GM19328 (cell line): ENCODE measurements around the gene OR2Y1.
"Not testable (repeated sequence)": the region's sequence is repeated elsewhere in the genome, so short reads cannot be mapped to it uniquely, and the experiment has no call there.

Source experiments
- ATAC-seq: cut with Tn5 transposase; IDR thresholded peaks from one replicate; pipeline ENCODE4 v1.9.1; 2021; ENCODE audit warnings: mild to moderate bottlenecking, moderate library complexity; ENCODE audit not compliant: unreplicated experiment

Gene OR2Y1

GRCh38 chr5:180740953-180741352 is 1.1 kb upstream of the OR2Y1 start:
- not testable (repeated sequence) for ATAC-seq

GRCh38 chr5:180739271-180739670 is 587 bp downstream of the OR2Y1 start:
- ATAC-seq = no peak

GRCh38 chr5:180736536-180736935 is 3.3 kb downstream of the OR2Y1 start:
- ATAC-seq = no peak

- ATAC-seq = no peak
These were observed 14.9 kb downstream of the OR2Y1 start for GRCh38 chr5:180724944-180725343.

GRCh38 chr5:180723936-180724335 is 15.9 kb downstream of the OR2Y1 start:
- no peak for ATAC-seq

GRCh38 chr5:180720486-180720885 is 19.4 kb downstream of the OR2Y1 start:
- no peak for ATAC-seq

- no peak for ATAC-seq
These were observed 20.1 kb downstream of the OR2Y1 start for GRCh38 chr5:180719781-180720180.

- ATAC-seq = no peak
These were observed 20.9 kb downstream of the OR2Y1 start for GRCh38 chr5:180718810-180719453.

- ATAC-seq = no peak
These were observed 21.9 kb downstream of the OR2Y1 start for GRCh38 chr5:180717989-180718388.

- ATAC-seq = no peak
These were observed 35.5 kb downstream of the OR2Y1 start for GRCh38 chr5:180704362-180704761.

GRCh38 chr5:180703912-180704311 is 35.9 kb downstream of the OR2Y1 start:
- no peak for ATAC-seq

GRCh38 chr5:180703371-180703770 is 36.5 kb downstream of the OR2Y1 start:
- ATAC-seq = not testable (repeated sequence)

- ATAC-seq = not testable (repeated sequence)
These were observed 39.4 kb downstream of the OR2Y1 start for GRCh38 chr5:180700440-180700839.

GRCh38 chr5:180699042-180699441 is 40.8 kb downstream of the OR2Y1 start:
- ATAC-seq = no peak

GRCh38 chr5:180696116-180696515 is 43.7 kb downstream of the OR2Y1 start:
- no peak for ATAC-seq

- ATAC-seq = no peak
These were observed 47.4 kb downstream of the OR2Y1 start for GRCh38 chr5:180692429-180692828.

GRCh38 chr5:180691046-180691445 is 48.8 kb downstream of the OR2Y1 start:
- ATAC-seq = no peak

- ATAC-seq = no peak
These were observed 49.3 kb downstream of the OR2Y1 start for GRCh38 chr5:180690562-180690961.

- ATAC-seq = no peak
These were observed 50.1 kb downstream of the OR2Y1 start for GRCh38 chr5:180689775-180690174.
